Measurements from ENCODE around the gene SH2D2A.

GRCh38 chr1:156760796-156761104, 55.9 kb downstream of the SH2D2A start:
- TF ChIP-seq, protein P1, sequence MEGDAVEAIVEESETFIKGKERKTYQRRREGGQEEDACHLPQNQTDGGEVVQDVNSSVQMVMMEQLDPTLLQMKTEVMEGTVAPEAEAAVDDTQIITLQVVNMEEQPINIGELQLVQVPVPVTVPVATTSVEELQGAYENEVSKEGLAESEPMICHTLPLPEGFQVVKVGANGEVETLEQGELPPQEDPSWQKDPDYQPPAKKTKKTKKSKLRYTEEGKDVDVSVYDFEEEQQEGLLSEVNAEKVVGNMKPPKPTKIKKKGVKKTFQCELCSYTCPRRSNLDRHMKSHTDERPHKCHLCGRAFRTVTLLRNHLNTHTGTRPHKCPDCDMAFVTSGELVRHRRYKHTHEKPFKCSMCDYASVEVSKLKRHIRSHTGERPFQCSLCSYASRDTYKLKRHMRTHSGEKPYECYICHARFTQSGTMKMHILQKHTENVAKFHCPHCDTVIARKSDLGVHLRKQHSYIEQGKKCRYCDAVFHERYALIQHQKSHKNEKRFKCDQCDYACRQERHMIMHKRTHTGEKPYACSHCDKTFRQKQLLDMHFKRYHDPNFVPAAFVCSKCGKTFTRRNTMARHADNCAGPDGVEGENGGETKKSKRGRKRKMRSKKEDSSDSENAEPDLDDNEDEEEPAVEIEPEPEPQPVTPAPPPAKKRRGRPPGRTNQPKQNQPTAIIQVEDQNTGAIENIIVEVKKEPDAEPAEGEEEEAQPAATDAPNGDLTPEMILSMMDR (conservative IDR thresholded peaks at IDR 0.05; ENCODE audit: low read length), result no peak
- no peak for TF ChIP-seq EZH2phosphoT487 (IDR thresholded peaks at IDR 0.05; ENCODE audit: borderline replicate concordance)
